Osteoblast (primary cell): ENCODE results near the gene ABCD1. TPM values are rescaled to one million over a fixed set of nuclear protein-coding genes. Genes with fewer than 3 reads are reported as not detected.

ENCODE experiments used
- DNase-seq: peaks from one replicate; pipeline ENCODE4 v3.0.0; 2011; ENCODE audit warnings: low spot score, mixed read lengths; ENCODE audit not compliant: insufficient read length; ENCODE audit errors: missing footprints
- H2AFZ ChIP-seq: 2 replicates; pipeline ENCODE4 v1.6.0; 2011; ENCODE audit warnings: mild to moderate bottlenecking, low read length
- H3K27ac ChIP-seq: 2 replicates; pipeline ENCODE4 v1.5.1; 2011; ENCODE audit warnings: mild to moderate bottlenecking, low read depth, low read length, moderate library complexity
- H3K27me3 ChIP-seq: 2 replicates; pipeline ENCODE4 v1.6.0; 2012; ENCODE audit warnings: mild to moderate bottlenecking, control low read depth, inconsistent platforms, low read length, moderate library complexity; ENCODE audit not compliant: insufficient read depth
- H3K36me3 ChIP-seq: 2 replicates; pipeline ENCODE4 v1.5.1; 2011; ENCODE audit warnings: mild to moderate bottlenecking, low read length, control low read depth, moderate library complexity; ENCODE audit not compliant: insufficient read depth
- H3K4me1 ChIP-seq: 2 replicates; pipeline ENCODE4 v1.5.1; 2011; ENCODE audit warnings: mild to moderate bottlenecking, low read length, control low read depth, moderate library complexity; ENCODE audit not compliant: insufficient read depth
- H3K4me2 ChIP-seq: 2 replicates; pipeline ENCODE4 v1.6.0; 2011; ENCODE audit warnings: mild to moderate bottlenecking, low read length; ENCODE audit not compliant: insufficient read depth
- H3K4me3 ChIP-seq: fragments of 200-600 bp; sonication (generic); 3 replicates; pipeline ENCODE4 v1.5.1; 2012; ENCODE audit warnings: mild to moderate bottlenecking, low read length, inconsistent platforms; ENCODE audit not compliant: insufficient read depth
- H3K79me2 ChIP-seq: 2 replicates; pipeline ENCODE4 v1.6.0; 2012; ENCODE audit warnings: mild to moderate bottlenecking, low read length, control low read depth, inconsistent platforms; ENCODE audit not compliant: insufficient read depth
- H3K9me3 ChIP-seq: 2 replicates; pipeline ENCODE4 v1.5.1; 2011; ENCODE audit warnings: low read depth, low read length, control low read depth
- H4K20me1 ChIP-seq: 2 replicates; pipeline ENCODE4 v1.6.0; 2012; ENCODE audit warnings: mild to moderate bottlenecking, low read length, control low read depth; ENCODE audit not compliant: insufficient read depth
- total RNA-seq: library from RNA; depleted of rRNA; stranded (reverse); fragments of >200 nt; gene quantifications from 2 replicates; pipeline ENCODE4 v1.2.3, GENCODE V29; 2012
- TF ChIP-seq, protein P1 (sequence below): IDR thresholded peaks from 2 replicates; pipeline ENCODE4 v1.5.1; 2011; ENCODE audit warnings: mild to moderate bottlenecking, low read depth, low read length, moderate library complexity; ENCODE audit errors: extremely low read depth

The ABCD1 gene
- total RNA-seq, 1 donor, result 16.3 TPM

DNA sequence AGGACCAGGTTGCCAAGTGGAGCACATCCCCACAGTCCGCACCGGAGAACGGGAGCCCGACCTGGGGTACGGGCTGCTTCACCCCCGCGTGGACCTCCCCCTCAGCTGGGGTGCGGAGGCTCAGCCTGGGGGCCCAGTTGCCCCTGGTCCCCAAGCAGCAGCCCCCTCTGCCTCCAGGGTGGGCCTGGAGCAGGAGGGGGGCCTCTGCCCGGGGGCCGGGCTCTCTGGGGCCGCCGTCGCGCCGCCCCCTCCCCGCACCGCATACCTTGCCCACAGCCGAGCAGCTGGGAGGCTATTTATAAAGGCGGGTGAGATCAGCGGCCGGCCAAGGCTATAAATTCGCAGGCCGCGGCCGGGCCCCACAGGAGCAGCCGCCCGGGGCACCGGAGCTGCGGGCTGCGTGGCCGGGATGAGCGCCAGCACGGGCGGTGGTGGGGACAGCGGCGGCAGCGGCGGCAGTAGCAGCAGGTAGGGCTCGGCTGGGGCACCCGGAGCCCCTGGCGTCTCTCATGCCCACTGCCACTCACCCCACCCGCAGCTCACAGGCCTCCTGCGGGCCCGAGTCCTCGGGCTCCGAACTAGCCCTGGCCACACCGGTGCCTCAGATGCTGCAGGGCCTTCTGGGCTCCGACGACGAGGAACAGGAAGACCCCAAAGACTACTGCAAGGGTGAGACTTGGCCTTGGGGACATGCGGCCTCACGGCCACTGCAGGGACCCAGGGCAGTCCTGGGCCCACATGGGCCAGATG lies 56.2 kb downstream of the ABCD1 start, which contains the start of gene SRPK3:
SRPK3 (plus strand) TSS at position 364 of the 750 bp plus-strand sequence; CDS start at position 410, 46 bp downstream.
- peak; percentile 99 for DNase-seq
- Histone ChIP-seq H3K4me1 (peaks cover 2% of the 10 kb centered on the region), H3K79me2 (no peaks in the 10 kb centered on the region), H3K9me3 (no peaks in the 10 kb centered on the region), H3K4me3 (no peak within 1 kb of the TSS), H3K4me2 (peak within 1 kb of the TSS; percentile 39), H3K27ac (no peak within 1 kb of the TSS), H3K27me3 (no peaks in the 10 kb centered on the region), H2AFZ (no peak within 1 kb of the TSS), H4K20me1 (no peaks in the 10 kb centered on the region), H3K36me3 (no peaks in the 10 kb centered on the region)
- TF ChIP-seq, protein P1, sequence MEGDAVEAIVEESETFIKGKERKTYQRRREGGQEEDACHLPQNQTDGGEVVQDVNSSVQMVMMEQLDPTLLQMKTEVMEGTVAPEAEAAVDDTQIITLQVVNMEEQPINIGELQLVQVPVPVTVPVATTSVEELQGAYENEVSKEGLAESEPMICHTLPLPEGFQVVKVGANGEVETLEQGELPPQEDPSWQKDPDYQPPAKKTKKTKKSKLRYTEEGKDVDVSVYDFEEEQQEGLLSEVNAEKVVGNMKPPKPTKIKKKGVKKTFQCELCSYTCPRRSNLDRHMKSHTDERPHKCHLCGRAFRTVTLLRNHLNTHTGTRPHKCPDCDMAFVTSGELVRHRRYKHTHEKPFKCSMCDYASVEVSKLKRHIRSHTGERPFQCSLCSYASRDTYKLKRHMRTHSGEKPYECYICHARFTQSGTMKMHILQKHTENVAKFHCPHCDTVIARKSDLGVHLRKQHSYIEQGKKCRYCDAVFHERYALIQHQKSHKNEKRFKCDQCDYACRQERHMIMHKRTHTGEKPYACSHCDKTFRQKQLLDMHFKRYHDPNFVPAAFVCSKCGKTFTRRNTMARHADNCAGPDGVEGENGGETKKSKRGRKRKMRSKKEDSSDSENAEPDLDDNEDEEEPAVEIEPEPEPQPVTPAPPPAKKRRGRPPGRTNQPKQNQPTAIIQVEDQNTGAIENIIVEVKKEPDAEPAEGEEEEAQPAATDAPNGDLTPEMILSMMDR, result no peak

GRCh38 chrX:153781428-153782047 lies 56.9 kb downstream of the ABCD1 start:
- Histone ChIP-seq H4K20me1 (no peaks in the 10 kb centered on the region), H3K9me3 (no peaks in the 10 kb centered on the region), H3K79me2 (no peaks in the 10 kb centered on the region), H3K27ac (no peak overlapping the region), H2AFZ (no peak overlapping the region), H3K4me1 (peaks cover 2% of the 10 kb centered on the region), H3K36me3 (no peaks in the 10 kb centered on the region), H3K27me3 (no peaks in the 10 kb centered on the region), H3K4me3 (no peak overlapping the region), H3K4me2 (no peak overlapping the region)
- DNase-seq, result no peak
- TF ChIP-seq, protein P1, result no peak

DNA sequence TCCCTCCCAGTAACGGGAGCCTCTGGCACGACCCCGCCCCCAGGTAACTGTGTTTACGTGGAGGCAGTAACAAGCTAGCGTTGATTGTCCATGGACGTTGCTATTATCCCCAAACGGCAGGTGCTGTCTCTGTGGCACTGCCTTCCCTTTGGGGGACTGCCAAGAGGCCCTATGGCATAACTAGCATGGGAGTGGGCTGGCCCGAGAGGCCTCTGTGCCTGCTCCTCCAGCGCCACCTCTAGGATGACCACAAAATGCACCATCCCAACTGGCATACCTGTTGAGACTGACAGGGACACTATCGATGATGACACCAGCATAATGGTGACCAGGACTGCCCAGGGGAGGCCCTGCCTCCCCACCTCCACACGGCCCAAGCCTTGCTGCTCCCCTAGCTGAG lies 57.7 kb downstream of the ABCD1 start:
- peaks cover 2% of the 10 kb centered on the region for H3K4me1 ChIP-seq
- H3K9me3 ChIP-seq, result no peaks in the 10 kb centered on the region
- H3K36me3 ChIP-seq, result no peaks in the 10 kb centered on the region
- H3K79me2 ChIP-seq, result no peaks in the 10 kb centered on the region
- H3K4me3 ChIP-seq, result no peak overlapping the region
- TF ChIP-seq, protein P1, result no peak
- no peak overlapping the region for H3K4me2 ChIP-seq
- no peak overlapping the region for H2AFZ ChIP-seq
- H4K20me1 ChIP-seq, result no peaks in the 10 kb centered on the region
- no peaks in the 10 kb centered on the region for H3K27me3 ChIP-seq
- no peak for DNase-seq
- no peak overlapping the region for H3K27ac ChIP-seq

DNA sequence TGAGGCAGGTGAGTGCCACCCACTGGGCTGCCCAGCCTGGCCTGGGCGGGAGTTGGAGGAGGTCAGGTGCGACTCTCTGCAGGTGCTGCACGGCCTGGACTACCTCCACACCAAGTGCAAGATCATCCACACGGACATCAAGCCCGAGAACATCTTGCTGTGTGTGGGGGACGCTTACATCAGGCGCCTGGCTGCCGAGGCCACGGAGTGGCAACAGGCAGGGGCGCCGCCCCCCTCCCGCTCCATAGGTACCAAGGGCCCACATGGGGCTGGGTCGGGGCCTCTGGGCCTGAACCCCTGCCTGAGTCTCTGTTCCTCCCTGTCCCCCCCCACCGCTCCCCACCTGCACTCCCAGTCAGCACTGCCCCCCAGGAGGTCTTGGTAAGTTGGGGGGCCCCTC lies 58.2 kb downstream of the ABCD1 start:
- no peaks in the 10 kb centered on the region for H3K36me3 ChIP-seq
- H3K27ac ChIP-seq, result no peak overlapping the region
- H4K20me1 ChIP-seq, result no peaks in the 10 kb centered on the region
- H3K4me1 ChIP-seq, result peaks cover 2% of the 10 kb centered on the region
- DNase-seq, result no peak
- TF ChIP-seq, protein P1, result no peak
- no peak overlapping the region for H2AFZ ChIP-seq
- no peaks in the 10 kb centered on the region for H3K9me3 ChIP-seq
- H3K27me3 ChIP-seq, result no peaks in the 10 kb centered on the region
- no peaks in the 10 kb centered on the region for H3K79me2 ChIP-seq
- H3K4me2 ChIP-seq, result no peak overlapping the region
- H3K4me3 ChIP-seq, result no peak overlapping the region
